HL-60/S4 (cell line): ENCODE measurements around the gene DUS4L.
"Not testable (repeated sequence)": the region's sequence is repeated elsewhere in the genome, so short reads cannot be mapped to it uniquely, and the experiment has no call there.

Source experiments
- in situ Hi-C: fragments of 300-500 bp; cut with MboI; formaldehyde crosslinking; loops from 2 replicates; pipeline ENCODE4 v1.14.3; 2022; ENCODE audit warnings: low sequenced_read_pairs

DUS4L gene

GRCh38 chr7:107563775-107564552 is at the start of gene DUS4L, which contains the start of gene COG5:
TSS of gene DUS4L (plus strand) at chr7:107563971. CDS start at chr7:107567071, 3,100 bp downstream.
TSS of gene COG5 (minus strand) at chr7:107563920. CDS start at chr7:107563896, 24 bp downstream.
- in situ Hi-C loops = no loop called here

DNA sequence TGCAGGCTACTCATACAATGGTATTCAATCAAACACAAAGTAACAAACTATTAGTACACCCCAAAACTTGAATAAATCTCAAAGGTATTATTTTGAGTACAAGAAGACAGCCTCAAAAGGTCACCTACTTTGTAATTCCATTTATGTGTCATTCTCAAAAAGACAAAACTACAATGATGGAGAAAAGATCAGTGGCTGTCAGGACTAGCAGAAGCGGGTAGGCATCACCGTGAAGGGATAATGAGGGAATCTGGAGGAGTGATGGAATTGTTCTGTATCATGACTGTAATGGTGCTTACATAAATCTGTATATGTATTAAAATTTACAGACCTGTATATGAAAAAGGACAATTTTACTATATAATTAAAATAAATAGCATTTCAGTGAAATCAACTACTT is 37.1 kb upstream of the DUS4L start:
- in situ Hi-C loops = no loop called here

DNA sequence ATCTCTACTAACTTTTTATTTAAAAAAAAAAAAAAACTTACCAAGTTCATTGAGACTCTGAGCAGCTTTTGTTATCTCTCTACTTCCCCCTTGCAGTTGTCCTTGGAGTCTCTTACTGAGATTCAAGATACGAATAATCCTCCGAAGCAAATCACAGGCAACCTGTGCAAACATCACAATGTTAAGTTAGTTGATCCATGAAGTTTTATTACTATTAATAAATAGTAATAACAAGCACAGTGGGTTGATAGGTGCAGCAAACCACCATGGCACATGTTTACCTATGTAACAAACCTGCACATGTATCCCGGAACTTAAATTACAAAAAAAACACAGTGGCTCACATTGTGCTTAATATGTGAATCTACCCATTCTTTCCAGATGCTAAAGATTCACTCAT is 36.6 kb upstream of the DUS4L start:
- in situ Hi-C loops = no loop called here

GRCh38 chr7:107528461-107528860 is 35.3 kb upstream of the DUS4L start:
- in situ Hi-C loops = no loop called here

DNA sequence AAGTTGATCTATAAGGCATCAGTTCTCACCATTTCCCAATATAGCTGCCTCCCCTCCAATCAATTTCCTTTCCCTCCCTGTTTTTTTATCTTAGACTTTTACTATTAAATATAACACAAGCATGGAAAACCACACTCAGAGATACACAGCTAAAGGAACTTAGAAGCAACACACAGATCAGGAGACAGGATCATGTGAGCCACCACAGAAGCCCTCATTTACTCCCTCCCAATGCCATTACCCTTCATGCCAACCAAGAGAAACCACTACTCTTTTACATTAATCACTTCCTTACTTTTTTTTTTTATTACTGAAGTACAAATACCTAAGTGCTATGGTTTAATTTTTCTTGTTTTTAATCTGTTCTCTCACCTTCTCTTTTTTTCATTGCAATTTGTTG is 33.0 kb upstream of the DUS4L start:
- in situ Hi-C loops = no loop called here

DNA sequence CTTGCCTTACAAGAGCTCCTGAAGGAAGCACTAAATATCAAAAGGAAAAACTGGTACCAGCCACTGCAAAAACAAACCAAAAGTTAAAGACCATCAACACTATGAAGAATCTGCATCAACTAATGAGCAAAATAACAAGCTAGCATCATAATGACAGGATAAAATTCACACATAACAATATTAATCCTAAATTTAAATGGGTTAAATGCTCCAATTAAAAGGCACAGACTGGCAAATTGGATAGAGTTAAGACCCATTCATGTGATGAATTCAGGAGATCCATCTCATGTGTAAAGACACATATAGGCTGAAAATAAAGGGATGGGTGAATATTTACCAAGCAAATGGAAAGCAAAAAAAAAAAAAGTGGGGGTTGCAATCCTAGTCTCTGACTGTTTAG is 29.6 kb upstream of the DUS4L start:
- in situ Hi-C loops = no loop called here

GRCh38 chr7:107537228-107537627 is 26.5 kb upstream of the DUS4L start:
- in situ Hi-C loops = not testable (repeated sequence)

GRCh38 chr7:107538001-107538400 is 25.8 kb upstream of the DUS4L start:
- in situ Hi-C loops = no loop called here

- in situ Hi-C loops = no loop called here
These were observed 20.3 kb upstream of the DUS4L start for GRCh38 chr7:107543338-107543993.

DNA sequence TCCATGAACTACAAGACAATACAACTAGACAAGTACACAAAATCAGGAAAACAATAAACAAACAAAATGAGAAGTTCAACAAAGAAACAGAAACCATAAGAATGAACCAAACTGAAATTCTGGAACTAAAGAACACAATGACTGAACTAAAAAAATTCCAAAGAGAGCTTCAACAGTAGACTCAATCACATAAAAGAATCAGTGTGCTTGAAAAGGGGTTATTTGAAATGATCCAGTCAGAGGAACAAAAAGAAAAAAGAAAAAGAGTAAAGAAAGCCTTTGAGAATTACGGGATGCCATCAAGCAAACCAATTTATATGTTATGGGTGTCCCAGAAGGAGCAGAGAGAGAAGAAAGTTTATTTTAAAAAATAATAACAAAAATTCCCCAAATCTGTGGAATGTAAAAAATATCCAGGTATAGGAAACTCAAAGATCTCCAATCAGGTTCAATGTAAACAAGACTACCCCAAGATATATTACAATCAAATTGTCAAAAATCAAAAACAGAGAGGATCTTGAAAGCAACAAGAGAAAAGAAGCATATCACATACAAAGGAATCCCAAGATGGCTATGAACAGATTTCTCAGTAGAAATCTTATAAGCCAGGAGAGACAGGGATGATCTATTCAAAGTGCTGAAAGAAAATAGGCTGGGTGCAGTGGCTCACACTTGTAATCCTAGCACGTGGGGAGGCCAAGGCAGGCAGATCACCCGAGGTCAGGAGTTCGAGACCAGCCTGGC is 18.8 kb upstream of the DUS4L start:
- in situ Hi-C loops = no loop called here

GRCh38 chr7:107551936-107552335 is 11.8 kb upstream of the DUS4L start:
- in situ Hi-C loops = no loop called here

- in situ Hi-C loops = no loop called here
These were observed 7.9 kb upstream of the DUS4L start for GRCh38 chr7:107555893-107556292.

GRCh38 chr7:107559864-107560263 is 3.9 kb upstream of the DUS4L start:
- in situ Hi-C loops = no loop called here

GRCh38 chr7:107560898-107561516 is 2.8 kb upstream of the DUS4L start:
- in situ Hi-C loops = no loop called here

DNA sequence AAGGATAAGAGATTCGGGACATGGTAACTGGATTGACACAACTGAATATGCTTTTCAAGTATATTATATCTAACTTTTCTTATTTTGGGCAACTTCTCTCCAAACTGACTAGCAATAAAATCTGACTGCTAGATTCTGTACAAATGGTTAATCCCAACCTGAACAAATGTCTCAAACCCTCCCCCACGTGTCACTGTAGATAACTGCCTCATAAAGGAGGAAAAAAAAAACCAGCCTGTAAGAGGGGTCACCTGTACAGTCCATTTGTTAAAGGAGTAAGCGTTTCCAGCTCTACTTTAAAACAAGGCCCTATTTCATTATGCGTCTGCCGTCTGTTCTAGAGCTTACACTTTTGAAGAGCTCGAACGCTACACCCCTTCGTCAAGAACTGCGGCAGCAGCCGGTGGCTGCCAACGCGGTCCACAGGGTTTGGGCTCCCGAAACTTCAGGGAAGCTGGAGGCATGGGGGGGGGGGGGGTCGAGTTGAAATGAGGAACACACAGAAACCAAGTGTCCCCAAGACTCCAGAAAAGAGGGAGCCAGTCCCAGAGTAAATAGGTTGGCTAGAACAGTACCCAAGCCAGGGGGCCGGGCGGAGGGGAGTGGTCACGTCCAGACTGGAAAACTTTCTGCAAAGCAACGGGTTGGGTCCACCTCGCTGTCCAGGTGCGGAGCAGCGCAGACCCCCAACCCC is 543 bp upstream of the DUS4L start:
- in situ Hi-C loops = no loop called here

- in situ Hi-C loops = no loop called here
These were observed 955 bp downstream of the DUS4L start for GRCh38 chr7:107564553-107565298.

DNA sequence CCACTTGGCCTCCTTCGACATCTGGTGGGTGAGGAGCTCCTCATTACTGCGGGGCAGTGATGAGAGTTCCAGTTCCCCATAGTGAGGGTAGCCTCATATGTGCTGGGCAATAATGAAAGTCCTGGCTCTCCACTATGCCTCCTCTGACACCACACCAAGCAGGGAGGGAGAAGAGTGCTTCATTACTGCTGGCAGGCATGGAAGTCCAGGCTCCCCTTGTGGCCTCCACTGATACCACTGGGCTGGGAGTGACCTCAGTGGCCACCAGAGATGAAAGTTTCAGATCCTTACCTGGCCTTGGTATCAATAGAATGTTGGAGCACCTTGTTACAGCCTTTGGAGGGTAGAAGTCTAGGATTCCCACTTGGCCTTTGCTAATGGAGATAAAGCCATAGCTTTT is 6.5 kb downstream of the DUS4L start:
- in situ Hi-C loops = no loop called here

DNA sequence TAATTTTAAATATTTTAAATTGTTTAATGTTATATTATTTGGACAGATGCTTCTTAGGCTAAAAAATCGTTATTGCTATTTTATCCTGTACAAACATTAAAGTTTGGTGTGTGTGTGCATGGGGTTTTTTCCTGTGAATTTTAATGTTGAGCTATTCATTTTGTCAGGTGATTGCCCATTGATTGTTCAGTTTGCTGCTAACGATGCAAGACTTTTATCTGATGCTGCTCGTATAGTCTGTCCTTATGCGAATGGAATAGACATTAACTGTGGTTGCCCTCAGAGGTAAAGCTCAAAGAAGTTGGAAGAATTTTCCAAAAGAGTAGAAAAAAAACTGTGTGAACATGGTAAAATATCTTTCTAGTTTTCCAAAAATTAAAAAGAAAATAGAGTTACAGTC is 9.8 kb downstream of the DUS4L start:
- in situ Hi-C loops = no loop called here

DNA sequence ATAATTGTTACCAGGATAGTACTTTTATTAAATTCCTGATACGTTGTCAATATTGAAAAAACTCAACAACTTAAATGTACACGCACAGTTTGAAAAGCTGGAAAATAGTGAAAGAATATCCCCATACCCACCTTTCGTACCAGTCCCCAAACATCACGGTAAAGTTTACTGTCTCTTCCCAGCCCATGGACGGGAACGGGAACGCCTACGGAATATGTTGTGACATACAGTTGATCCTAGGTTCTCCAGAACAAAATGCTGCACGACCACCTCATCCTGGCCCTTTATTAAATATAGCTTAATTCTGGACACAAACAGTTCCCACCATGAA is 15.7 kb downstream of the DUS4L start:
- in situ Hi-C loops = no loop called here
